Activated CD4-positive, CD25-positive, alpha-beta regulatory T cell treated with anti-CD3 and anti-CD28 coated beads, Interleukin-2, amount 50 U/mL, for 16 hours (primary cell): ENCODE data around the gene IGFL4.

Source experiments
- DNase-seq: peaks from one replicate; pipeline ENCODE4 v3.0.0-alpha.2; 2020; ENCODE audit warnings: low read depth, low spot score

The IGFL4 gene

GRCh38 chr19:46021531-46022041 lies 19.2 kb downstream of the IGFL4 start:
- no peak for DNase-seq

GRCh38 chr19:46020819-46021125 lies 20.0 kb downstream of the IGFL4 start:
- no peak for DNase-seq

GRCh38 chr19:46019270-46019669 lies 21.5 kb downstream of the IGFL4 start:
- DNase-seq: no peak

GRCh38 chr19:46018729-46019251 lies 22.0 kb downstream of the IGFL4 start:
- DNase-seq: no peak

GRCh38 chr19:46017874-46018675 lies 22.7 kb downstream of the IGFL4 start:
- DNase-seq: no peak

GRCh38 chr19:46017095-46017429 lies 23.7 kb downstream of the IGFL4 start:
- no peak for DNase-seq

GRCh38 chr19:46016426-46017094 lies 24.2 kb downstream of the IGFL4 start:
- DNase-seq: peak; percentile 65

GRCh38 chr19:46015687-46016425 lies 24.9 kb downstream of the IGFL4 start:
- DNase-seq: no peak

- DNase-seq: peak; percentile 29
Observed at GRCh38 chr19:46014941-46015686, 25.7 kb downstream of the IGFL4 start.

GRCh38 chr19:46014534-46014933 lies 26.3 kb downstream of the IGFL4 start:
- DNase-seq: no peak

GRCh38 chr19:46009530-46010510 lies 31.0 kb downstream of the IGFL4 start:
- DNase-seq: peak; percentile 47

- no peak for DNase-seq
Observed at GRCh38 chr19:46006411-46006810, 34.4 kb downstream of the IGFL4 start.

- no peak for DNase-seq
Observed at GRCh38 chr19:46002678-46003275, 38.0 kb downstream of the IGFL4 start.

- peak; percentile 56 for DNase-seq
Observed at GRCh38 chr19:46000491-46001246, 40.1 kb downstream of the IGFL4 start.

GRCh38 chr19:45999653-46000121 lies 41.1 kb downstream of the IGFL4 start:
- DNase-seq: no peak

- DNase-seq: no peak
Observed at GRCh38 chr19:45998834-45999233, 42.0 kb downstream of the IGFL4 start.

GRCh38 chr19:45996933-45997332 lies 43.9 kb downstream of the IGFL4 start:
- no peak for DNase-seq

GRCh38 chr19:45995715-45996385 lies 45.0 kb downstream of the IGFL4 start:
- no peak for DNase-seq
